ENCODE data around the gene CEACAM4.
A peak's percentile ranks its signal among the peaks of the same experiment; 100 is the strongest.

Gene CEACAM4

GRCh38 chr19:41588497-41589209 lies 38.2 kb downstream of the CEACAM4 start:
- H2BK5ac ChIP-seq (ENCODE audit: low read length) = no peak overlapping the region
- no peak overlapping the region for H3K23ac ChIP-seq (ENCODE audit: low read length)
- no CpG with 5 or more reads among the region's 6 CpGs for WGBS (ENCODE audit: extremely low coverage, insufficient coverage, low lambda C conversion rate)
- no peak overlapping the region for H2BK15ac ChIP-seq (replicated peaks; ENCODE audit: low read depth)
- H3K79me1 ChIP-seq (ENCODE audit: low read length) = no peaks in the 10 kb centered on the region
- no peak overlapping the region for H3K27ac ChIP-seq (ENCODE audit: low read depth, low read length)
- H3K79me2 ChIP-seq (ENCODE audit: control insufficient read depth, insufficient read depth, low read length) = no peaks in the 10 kb centered on the region
- no peak overlapping the region for H3K9ac ChIP-seq (ENCODE audit: low read length)
- no peaks in the 10 kb centered on the region for H3K4me1 ChIP-seq (ENCODE audit: control insufficient read depth, low read depth, low read length)
- no peak overlapping the region for H2AK5ac ChIP-seq (ENCODE audit: low read length)
- H4K8ac ChIP-seq (ENCODE audit: low read depth, low read length) = no peak overlapping the region
- H3K4me3 ChIP-seq (ENCODE audit: low read length) = no peak overlapping the region
- peak; percentile 38 for DNase-seq
- no peak overlapping the region for H3K4me2 ChIP-seq (ENCODE audit: low read length)
- H2BK120ac ChIP-seq (ENCODE audit: low read depth, low read length) = no peak overlapping the region
- H3K36me3 ChIP-seq (ENCODE audit: control insufficient read depth, insufficient read depth, low read length) = no peaks in the 10 kb centered on the region
- H3K56ac ChIP-seq (ENCODE audit: low read length) = no peak overlapping the region
- no peaks in the 10 kb centered on the region for H3K27me3 ChIP-seq (ENCODE audit: insufficient read depth, low read length, poor library complexity)
- no peak overlapping the region for H4K5ac ChIP-seq (ENCODE audit: low read length)
- H3K4ac ChIP-seq (ENCODE audit: low read depth, low read length) = no peak overlapping the region
- H3K18ac ChIP-seq (ENCODE audit: low read length) = no peak overlapping the region

- no peak overlapping the region for H3K56ac ChIP-seq (ENCODE audit: low read length)
- H3K79me2 ChIP-seq (ENCODE audit: control insufficient read depth, insufficient read depth, low read length) = no peaks in the 10 kb centered on the region
- H2BK15ac ChIP-seq (replicated peaks; ENCODE audit: low read depth) = no peak overlapping the region
- H3K79me1 ChIP-seq (ENCODE audit: low read length) = no peaks in the 10 kb centered on the region
- no peak overlapping the region for H4K8ac ChIP-seq (ENCODE audit: low read depth, low read length)
- WGBS (ENCODE audit: extremely low coverage, insufficient coverage, low lambda C conversion rate) = no CpG with 5 or more reads among the region's 4 CpGs
- no peak overlapping the region for H3K18ac ChIP-seq (ENCODE audit: low read length)
- H3K9ac ChIP-seq (ENCODE audit: low read length) = no peak overlapping the region
- no peak for DNase-seq
- no peak overlapping the region for H2BK120ac ChIP-seq (ENCODE audit: low read depth, low read length)
- no peaks in the 10 kb centered on the region for H3K36me3 ChIP-seq (ENCODE audit: control insufficient read depth, insufficient read depth, low read length)
- H3K4me3 ChIP-seq (ENCODE audit: low read length) = no peak overlapping the region
- no peak overlapping the region for H3K27ac ChIP-seq (ENCODE audit: low read depth, low read length)
- H4K5ac ChIP-seq (ENCODE audit: low read length) = no peak overlapping the region
- H3K4me2 ChIP-seq (ENCODE audit: low read length) = no peak overlapping the region
- H3K4ac ChIP-seq (ENCODE audit: low read depth, low read length) = no peak overlapping the region
- H3K4me1 ChIP-seq (ENCODE audit: control insufficient read depth, low read depth, low read length) = no peaks in the 10 kb centered on the region
- H3K27me3 ChIP-seq (ENCODE audit: insufficient read depth, low read length, poor library complexity) = no peaks in the 10 kb centered on the region
- no peak overlapping the region for H3K23ac ChIP-seq (ENCODE audit: low read length)
- no peak overlapping the region for H2BK5ac ChIP-seq (ENCODE audit: low read length)
- H2AK5ac ChIP-seq (ENCODE audit: low read length) = no peak overlapping the region
These were observed 39.0 kb downstream of the CEACAM4 start for GRCh38 chr19:41587838-41588210.

GRCh38 chr19:41587101-41587837 lies 39.6 kb downstream of the CEACAM4 start:
- Histone ChIP-seq H3K27ac (ENCODE audit: low read depth, low read length) (no peak overlapping the region), H3K4me1 (ENCODE audit: control insufficient read depth, low read depth, low read length) (no peaks in the 10 kb centered on the region), H3K79me1 (ENCODE audit: low read length) (no peaks in the 10 kb centered on the region), H3K27me3 (ENCODE audit: insufficient read depth, low read length, poor library complexity) (no peaks in the 10 kb centered on the region), H4K8ac (ENCODE audit: low read depth, low read length) (no peak overlapping the region), H3K4me3 (ENCODE audit: low read length) (no peak overlapping the region), H3K36me3 (ENCODE audit: control insufficient read depth, insufficient read depth, low read length) (no peaks in the 10 kb centered on the region), H2BK120ac (ENCODE audit: low read depth, low read length) (no peak overlapping the region), H3K9ac (ENCODE audit: low read length) (no peak overlapping the region), H3K23ac (ENCODE audit: low read length) (no peak overlapping the region), H3K79me2 (ENCODE audit: control insufficient read depth, insufficient read depth, low read length) (no peaks in the 10 kb centered on the region), H3K4ac (ENCODE audit: low read depth, low read length) (no peak overlapping the region), H2BK15ac (replicated peaks; ENCODE audit: low read depth) (no peak overlapping the region), H3K18ac (ENCODE audit: low read length) (no peak overlapping the region), H2AK5ac (ENCODE audit: low read length) (no peak overlapping the region), H4K5ac (ENCODE audit: low read length) (no peak overlapping the region), H2BK5ac (ENCODE audit: low read length) (no peak overlapping the region), H3K56ac (ENCODE audit: low read length) (no peak overlapping the region), H3K4me2 (ENCODE audit: low read length) (no peak overlapping the region)
- WGBS (ENCODE audit: extremely low coverage, insufficient coverage, low lambda C conversion rate) = no CpG with 5 or more reads among the region's 9 CpGs
- DNase-seq = no peak

GRCh38 chr19:41586064-41586463 lies 40.8 kb downstream of the CEACAM4 start:
- no peaks in the 10 kb centered on the region for H3K79me1 ChIP-seq (ENCODE audit: low read length)
- no peaks in the 10 kb centered on the region for H3K4me1 ChIP-seq (ENCODE audit: control insufficient read depth, low read depth, low read length)
- no peak overlapping the region for H4K8ac ChIP-seq (ENCODE audit: low read depth, low read length)
- H2BK15ac ChIP-seq (replicated peaks; ENCODE audit: low read depth) = no peak overlapping the region
- no peak overlapping the region for H3K56ac ChIP-seq (ENCODE audit: low read length)
- no peak overlapping the region for H3K18ac ChIP-seq (ENCODE audit: low read length)
- no peak overlapping the region for H3K23ac ChIP-seq (ENCODE audit: low read length)
- no peak overlapping the region for H2AK5ac ChIP-seq (ENCODE audit: low read length)
- no peak overlapping the region for H3K27ac ChIP-seq (ENCODE audit: low read depth, low read length)
- H4K5ac ChIP-seq (ENCODE audit: low read length) = no peak overlapping the region
- H3K4ac ChIP-seq (ENCODE audit: low read depth, low read length) = no peak overlapping the region
- no peak for DNase-seq
- H3K4me2 ChIP-seq (ENCODE audit: low read length) = no peak overlapping the region
- no peaks in the 10 kb centered on the region for H3K79me2 ChIP-seq (ENCODE audit: control insufficient read depth, insufficient read depth, low read length)
- H3K27me3 ChIP-seq (ENCODE audit: insufficient read depth, low read length, poor library complexity) = no peaks in the 10 kb centered on the region
- no peak overlapping the region for H3K4me3 ChIP-seq (ENCODE audit: low read length)
- H2BK5ac ChIP-seq (ENCODE audit: low read length) = no peak overlapping the region
- H3K9ac ChIP-seq (ENCODE audit: low read length) = no peak overlapping the region
- H3K36me3 ChIP-seq (ENCODE audit: control insufficient read depth, insufficient read depth, low read length) = no peaks in the 10 kb centered on the region
- H2BK120ac ChIP-seq (ENCODE audit: low read depth, low read length) = no peak overlapping the region

GRCh38 chr19:41584931-41585330 lies 41.9 kb downstream of the CEACAM4 start:
- WGBS (ENCODE audit: extremely low coverage, insufficient coverage, low lambda C conversion rate) = no CpG with 5 or more reads among the region's 1 CpG
- Histone ChIP-seq H4K5ac (ENCODE audit: low read length) (no peak overlapping the region), H2BK5ac (ENCODE audit: low read length) (no peak overlapping the region), H3K18ac (ENCODE audit: low read length) (no peak overlapping the region), H3K27me3 (ENCODE audit: insufficient read depth, low read length, poor library complexity) (no peaks in the 10 kb centered on the region), H3K56ac (ENCODE audit: low read length) (no peak overlapping the region), H2BK15ac (replicated peaks; ENCODE audit: low read depth) (no peak overlapping the region), H3K36me3 (ENCODE audit: control insufficient read depth, insufficient read depth, low read length) (no peaks in the 10 kb centered on the region), H3K4ac (ENCODE audit: low read depth, low read length) (no peak overlapping the region), H2AK5ac (ENCODE audit: low read length) (no peak overlapping the region), H2BK120ac (ENCODE audit: low read depth, low read length) (no peak overlapping the region), H3K4me1 (ENCODE audit: control insufficient read depth, low read depth, low read length) (no peaks in the 10 kb centered on the region), H3K79me1 (ENCODE audit: low read length) (no peaks in the 10 kb centered on the region), H4K8ac (ENCODE audit: low read depth, low read length) (no peak overlapping the region), H3K4me2 (ENCODE audit: low read length) (no peak overlapping the region), H3K79me2 (ENCODE audit: control insufficient read depth, insufficient read depth, low read length) (no peaks in the 10 kb centered on the region), H3K23ac (ENCODE audit: low read length) (no peak overlapping the region), H3K9ac (ENCODE audit: low read length) (no peak overlapping the region), H3K27ac (ENCODE audit: low read depth, low read length) (no peak overlapping the region), H3K4me3 (ENCODE audit: low read length) (no peak overlapping the region)
- DNase-seq = no peak

All from mesendoderm (in vitro differentiated cells).